SU-DHL-6 (cell line): ENCODE measurements around the gene ANKRD28.
"Not testable (repeated sequence)": the region's sequence is repeated elsewhere in the genome, so short reads cannot be mapped to it uniquely, and the experiment has no call there.

Source experiments
- H2AFZ ChIP-seq: fragments of 200-600 bp; sonication (generic); 2 replicates; pipeline ENCODE4 v1.6.1; 2014; ENCODE audit warnings: low read depth, mild to moderate bottlenecking, moderate library complexity, mixed read lengths, antibody characterized with exemption, low read length; ENCODE audit not compliant: severe bottlenecking
- H3F3A ChIP-seq: fragments of 200-600 bp; shearing (Covaris generic); 2 replicates; pipeline ENCODE4 v1.6.0; 2016; ENCODE audit warnings: antibody characterized with exemption, mild to moderate bottlenecking; ENCODE audit not compliant: insufficient read depth
- H3K27ac ChIP-seq: fragments of 200-600 bp; sonication (generic); 2 replicates; pipeline ENCODE4 v1.5.1; 2016; ENCODE audit warnings: low read depth, mild to moderate bottlenecking, low read length, moderate library complexity, mixed read lengths
- H3K27me3 ChIP-seq: fragments of 200-600 bp; sonication (generic), shearing (Covaris generic); 2 replicates; pipeline ENCODE4 v1.6.0; 2014; ENCODE audit warnings: mild to moderate bottlenecking, low read length
- H3K36me3 ChIP-seq: fragments of 200-600 bp; sonication (generic); 2 replicates; pipeline ENCODE4 v1.6.1; 2014; ENCODE audit warnings: mild to moderate bottlenecking, low read length, mixed read lengths
- H3K4me2 ChIP-seq: fragments of 300-600, 200-600 bp; shearing (Covaris generic), sonication (generic); 2 replicates; pipeline ENCODE4 v1.6.0; 2014; ENCODE audit warnings: low read length, low read depth, mild to moderate bottlenecking; ENCODE audit not compliant: poor library complexity, severe bottlenecking
- H3K4me3 ChIP-seq: fragments of 200-600 bp; sonication (generic); 2 replicates; pipeline ENCODE4 v1.5.1; 2014; ENCODE audit warnings: antibody characterized with exemption, low read length, mild to moderate bottlenecking, mixed read lengths; ENCODE audit not compliant: insufficient read depth, poor library complexity, severe bottlenecking
- H3K79me2 ChIP-seq: fragments of 200-600 bp; sonication (generic); 2 replicates; pipeline ENCODE4 v1.6.1; 2014; ENCODE audit warnings: mild to moderate bottlenecking, low read length, moderate library complexity; ENCODE audit not compliant: insufficient read depth
- H3K9ac ChIP-seq: fragments of 200-600 bp; sonication (generic); 2 replicates; pipeline ENCODE4 v1.7.0; 2014; ENCODE audit warnings: mild to moderate bottlenecking, low read length
- H3K9me2 ChIP-seq: fragments of 200-600 bp; sonication (generic); replicated peaks from 2 replicates; pipeline ENCODE4 v1.6.1; 2014; ENCODE audit warnings: low read length; ENCODE audit not compliant: insufficient read depth
- H3K9me3 ChIP-seq: fragments of 200-600 bp; sonication (generic); 2 replicates; pipeline ENCODE4 v1.6.1; 2014; ENCODE audit warnings: low read length, mixed read lengths; ENCODE audit not compliant: insufficient read depth
- H4K20me1 ChIP-seq: fragments of 200-600 bp; sonication (generic); 2 replicates; pipeline ENCODE4 v1.6.1; 2014; ENCODE audit warnings: low read depth, mild to moderate bottlenecking, antibody characterized with exemption, low read length, moderate library complexity, mixed read lengths
- EZH2phosphoT487 ChIP-seq: fragments of 200-600 bp; sonication (generic), shearing (Covaris generic); conservative IDR thresholded peaks from 2 replicates; pipeline ENCODE4 v1.6.1; 2018; ENCODE audit warnings: mild to moderate bottlenecking, antibody characterized with exemption, low read length, moderate library complexity, mixed read lengths
- TF ChIP-seq, protein P1 (sequence below): fragments of 200-600 bp; sonication (generic); IDR thresholded peaks from one replicate; pipeline ENCODE4 v1.5.1; 2017; ENCODE audit warnings: antibody characterized with exemption, mild to moderate bottlenecking, low read length, moderate library complexity; ENCODE audit not compliant: insufficient read depth, poor library complexity, severe bottlenecking

ANKRD28 gene

DNA sequence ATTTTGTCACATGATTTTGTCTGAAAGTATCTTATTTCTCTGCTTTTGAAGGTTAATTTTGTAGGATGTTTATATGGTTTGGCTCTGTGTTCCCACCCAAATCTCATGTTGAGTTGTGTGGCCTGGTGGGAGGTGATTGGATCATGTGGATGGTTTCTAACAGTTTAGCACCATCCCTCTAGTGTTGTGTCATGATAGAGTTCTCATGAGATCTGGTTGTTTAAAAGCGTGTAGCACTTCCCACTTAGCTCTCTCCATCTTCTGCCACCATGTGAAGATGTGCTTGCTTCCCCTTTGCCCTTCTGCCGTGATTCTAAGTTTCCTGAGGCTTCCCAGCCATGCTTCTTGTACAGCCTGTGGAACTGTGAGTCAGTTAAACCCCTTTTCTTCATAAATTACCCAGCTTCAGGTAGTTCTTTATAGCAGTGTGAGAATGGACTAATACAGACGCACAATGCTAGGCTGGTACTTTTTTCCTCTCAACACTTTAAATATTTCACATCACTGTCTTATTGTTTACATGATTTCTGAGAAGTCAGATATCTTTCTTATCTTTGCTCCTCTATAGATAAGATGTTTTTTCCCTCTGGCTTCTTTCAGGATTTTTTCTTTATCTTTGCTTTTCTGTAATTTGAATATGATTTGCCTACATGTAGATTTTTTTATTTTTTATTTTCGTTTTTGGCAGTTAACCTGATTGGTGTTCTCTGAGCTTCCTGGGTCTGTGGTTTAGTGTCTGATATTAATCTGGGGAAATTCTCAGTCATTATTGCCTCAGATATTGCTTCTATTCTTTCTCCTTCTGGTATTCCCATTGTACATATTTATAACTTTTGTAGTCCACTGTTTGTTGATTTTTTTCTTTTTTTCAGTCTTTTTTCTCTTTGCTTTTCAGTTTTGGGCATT lies 174.0 kb downstream of the ANKRD28 start:
- no peaks in the 10 kb centered on the region for H4K20me1 ChIP-seq
- H2AFZ ChIP-seq = no peak overlapping the region
- H3K36me3 ChIP-seq = no peaks in the 10 kb centered on the region
- no peaks in the 10 kb centered on the region for H3K79me2 ChIP-seq
- no peaks in the 10 kb centered on the region for H3F3A ChIP-seq
- H3K9ac ChIP-seq = no peak overlapping the region
- TF ChIP-seq, protein P1, sequence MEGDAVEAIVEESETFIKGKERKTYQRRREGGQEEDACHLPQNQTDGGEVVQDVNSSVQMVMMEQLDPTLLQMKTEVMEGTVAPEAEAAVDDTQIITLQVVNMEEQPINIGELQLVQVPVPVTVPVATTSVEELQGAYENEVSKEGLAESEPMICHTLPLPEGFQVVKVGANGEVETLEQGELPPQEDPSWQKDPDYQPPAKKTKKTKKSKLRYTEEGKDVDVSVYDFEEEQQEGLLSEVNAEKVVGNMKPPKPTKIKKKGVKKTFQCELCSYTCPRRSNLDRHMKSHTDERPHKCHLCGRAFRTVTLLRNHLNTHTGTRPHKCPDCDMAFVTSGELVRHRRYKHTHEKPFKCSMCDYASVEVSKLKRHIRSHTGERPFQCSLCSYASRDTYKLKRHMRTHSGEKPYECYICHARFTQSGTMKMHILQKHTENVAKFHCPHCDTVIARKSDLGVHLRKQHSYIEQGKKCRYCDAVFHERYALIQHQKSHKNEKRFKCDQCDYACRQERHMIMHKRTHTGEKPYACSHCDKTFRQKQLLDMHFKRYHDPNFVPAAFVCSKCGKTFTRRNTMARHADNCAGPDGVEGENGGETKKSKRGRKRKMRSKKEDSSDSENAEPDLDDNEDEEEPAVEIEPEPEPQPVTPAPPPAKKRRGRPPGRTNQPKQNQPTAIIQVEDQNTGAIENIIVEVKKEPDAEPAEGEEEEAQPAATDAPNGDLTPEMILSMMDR = no peak
- no peak for TF ChIP-seq EZH2phosphoT487
- no peak overlapping the region for H3K27ac ChIP-seq
- H3K9me2 ChIP-seq = no peaks in the 10 kb centered on the region
- no peak overlapping the region for H3K4me3 ChIP-seq
- H3K4me2 ChIP-seq = no peak overlapping the region
- H3K9me3 ChIP-seq = 0 out of 2 replicates have a peak, but pooled peaks cover 14% of the 10 kb centered on the region
- no peaks in the 10 kb centered on the region for H3K27me3 ChIP-seq

DNA sequence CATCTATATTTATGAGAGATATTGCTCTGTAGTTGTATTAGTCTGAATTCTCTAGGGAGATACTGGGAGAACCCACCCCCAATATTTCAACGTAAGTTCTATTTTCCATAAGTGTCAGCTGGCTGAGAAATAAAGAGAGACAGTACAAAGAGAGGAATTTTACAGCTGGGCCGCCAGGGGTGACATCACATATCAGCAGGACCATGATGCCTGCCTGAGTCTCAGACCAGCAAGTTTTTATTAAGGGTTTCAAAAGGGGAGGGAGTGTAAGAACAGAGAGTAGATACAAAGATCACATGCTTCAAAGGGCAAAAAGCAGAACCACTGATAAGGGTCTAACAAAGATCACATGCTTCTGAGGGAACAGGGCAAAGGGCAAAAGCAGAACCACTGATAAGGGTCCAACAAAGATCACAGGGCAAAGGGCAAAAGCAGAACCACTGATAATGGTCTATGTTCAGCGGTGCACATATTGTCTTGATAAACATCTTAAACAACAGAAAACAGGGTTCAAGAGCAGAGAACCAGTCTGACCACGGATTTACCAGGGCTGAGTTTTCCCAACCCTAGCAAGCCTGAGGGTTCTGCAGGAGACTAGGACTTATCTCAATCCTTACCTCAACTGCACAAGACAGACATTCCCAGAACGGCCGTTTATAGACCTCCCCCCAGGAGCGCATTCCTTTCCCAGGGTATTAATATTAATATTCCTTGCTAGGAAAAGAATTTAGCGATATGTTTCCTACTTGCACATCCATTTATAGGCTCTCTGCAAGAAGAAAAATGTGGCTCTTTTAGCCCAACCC lies 177.9 kb downstream of the ANKRD28 start:
- not testable (repeated sequence) for H3K27me3 ChIP-seq, H3F3A ChIP-seq, H3K9me2 ChIP-seq, H3K4me2 ChIP-seq, H3K9ac ChIP-seq, H3K4me3 ChIP-seq, H3K79me2 ChIP-seq, H3K27ac ChIP-seq, H3K36me3 ChIP-seq, H2AFZ ChIP-seq, H4K20me1 ChIP-seq
- 0 out of 2 replicates have a peak, but pooled peaks cover 14% of the 10 kb centered on the region for H3K9me3 ChIP-seq
